GM19043 (cell line): ENCODE data around the gene PLA2G2C.

Experiments used
- ATAC-seq: cut with Tn5 transposase; IDR thresholded peaks from one replicate; pipeline ENCODE4 v1.9.1; 2021; ENCODE audit warnings: low read depth; ENCODE audit not compliant: unreplicated experiment

PLA2G2C gene

DNA sequence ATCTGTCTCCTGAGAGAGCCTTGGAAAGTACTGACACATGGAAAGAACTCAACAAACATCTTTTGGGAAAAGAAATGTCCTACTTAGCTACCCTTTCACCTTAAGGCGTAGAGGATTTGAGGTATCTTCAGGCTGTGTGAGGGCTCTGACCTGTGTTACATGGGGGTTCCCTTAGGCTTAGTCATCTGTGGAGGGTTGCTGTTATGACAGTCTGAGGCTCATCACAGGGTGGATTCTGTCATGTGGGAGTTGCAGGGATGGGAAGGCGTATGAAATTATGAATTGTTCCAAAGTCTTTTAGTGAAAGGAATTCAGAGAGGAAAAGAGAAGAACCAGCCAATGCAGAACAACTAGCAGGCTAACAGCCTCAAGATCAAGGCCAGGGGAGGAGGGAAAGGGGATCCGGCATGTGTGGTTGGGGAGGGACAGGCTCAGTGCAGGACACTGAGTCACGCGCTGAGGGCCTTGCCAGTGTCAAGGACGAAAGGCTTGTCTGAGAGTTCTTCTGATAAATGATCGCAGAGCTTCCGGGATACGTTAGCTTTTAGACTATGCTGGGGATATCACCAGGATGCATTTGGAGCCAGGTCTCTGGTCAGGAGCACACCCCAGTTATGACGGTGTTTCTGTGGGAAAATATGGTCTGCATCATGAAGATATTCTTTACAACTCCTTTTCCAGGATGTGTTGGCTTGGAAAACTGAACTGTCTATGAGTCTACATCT lies 24.6 kb upstream of the PLA2G2C start:
- no peak for ATAC-seq

DNA sequence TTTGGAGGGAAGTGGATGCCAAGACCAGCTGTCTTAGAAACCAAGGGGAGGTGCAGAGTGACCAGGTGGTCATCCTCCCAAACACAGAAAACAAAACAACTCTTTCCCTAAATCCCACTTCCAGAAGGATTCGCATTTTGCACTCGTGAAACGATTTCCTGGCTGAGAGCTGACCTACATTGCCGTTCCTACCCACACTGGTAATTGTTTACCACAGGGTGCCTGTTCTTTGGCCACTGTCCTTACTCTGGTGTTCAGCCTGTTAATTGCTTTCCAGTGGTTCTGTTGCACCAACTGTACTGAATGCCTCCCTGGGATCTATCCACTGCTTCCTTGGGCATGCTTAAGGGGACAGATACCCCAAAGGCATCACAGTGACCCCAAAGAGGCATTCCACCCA lies 23.2 kb upstream of the PLA2G2C start:
- ATAC-seq: no peak

DNA sequence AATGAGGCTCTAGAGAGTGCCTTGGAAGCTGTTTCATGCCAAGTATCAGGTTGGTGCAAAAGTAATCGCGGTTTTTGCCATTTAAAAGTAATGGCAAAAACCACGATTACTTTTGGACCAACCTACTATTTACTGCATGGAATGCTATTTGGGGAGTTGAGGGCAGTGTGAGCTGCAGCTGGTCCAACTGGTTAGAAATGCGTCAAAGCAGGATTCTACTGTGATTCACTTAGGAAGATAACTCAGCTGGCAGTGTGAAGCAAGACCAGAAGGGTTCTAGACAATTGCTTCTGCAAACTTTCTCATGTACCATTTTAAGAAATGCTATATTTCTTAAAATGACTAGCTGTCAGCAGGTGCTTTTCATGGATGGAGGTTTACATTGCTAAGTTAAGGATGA lies 21.2 kb upstream of the PLA2G2C start:
- no peak for ATAC-seq

DNA sequence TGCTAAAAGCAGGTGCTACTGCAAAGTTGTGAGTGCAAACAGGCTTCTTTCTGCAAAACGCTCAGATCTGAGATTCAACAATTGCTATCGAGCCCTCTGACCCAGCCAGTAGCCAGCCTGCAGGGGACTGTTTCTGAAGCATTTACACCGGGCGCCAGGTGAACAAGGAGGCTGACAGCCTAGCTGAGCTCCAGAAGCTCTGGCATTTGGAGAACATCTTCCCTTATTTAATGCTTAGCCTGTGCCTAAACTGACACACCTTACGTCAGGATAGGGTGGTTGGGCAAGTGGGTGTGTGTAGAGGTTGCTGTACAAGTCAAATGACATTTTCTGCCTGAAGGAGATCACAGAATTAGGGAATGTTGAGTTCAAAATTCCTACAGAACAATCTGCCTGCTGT lies 15.8 kb upstream of the PLA2G2C start:
- no peak for ATAC-seq

DNA sequence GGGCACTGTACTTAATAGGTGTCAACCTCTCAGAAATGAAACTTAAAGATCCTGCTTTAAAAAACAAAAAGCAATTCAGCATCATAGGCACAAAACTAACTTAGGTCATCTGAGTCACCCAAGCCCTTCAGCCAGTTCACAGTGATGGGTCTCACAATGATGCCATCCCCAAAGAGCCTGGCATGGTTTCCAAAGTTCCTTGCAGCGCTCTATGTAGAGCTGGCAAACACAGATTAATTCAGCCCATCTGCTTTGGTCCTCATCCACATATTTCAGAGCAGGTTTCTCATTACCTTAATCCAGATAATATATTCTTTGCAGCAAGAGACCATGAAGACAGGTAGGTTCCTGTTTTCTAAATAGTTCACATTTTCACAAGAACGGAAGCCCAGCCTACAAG lies 14.6 kb upstream of the PLA2G2C start:
- ATAC-seq: no peak

DNA sequence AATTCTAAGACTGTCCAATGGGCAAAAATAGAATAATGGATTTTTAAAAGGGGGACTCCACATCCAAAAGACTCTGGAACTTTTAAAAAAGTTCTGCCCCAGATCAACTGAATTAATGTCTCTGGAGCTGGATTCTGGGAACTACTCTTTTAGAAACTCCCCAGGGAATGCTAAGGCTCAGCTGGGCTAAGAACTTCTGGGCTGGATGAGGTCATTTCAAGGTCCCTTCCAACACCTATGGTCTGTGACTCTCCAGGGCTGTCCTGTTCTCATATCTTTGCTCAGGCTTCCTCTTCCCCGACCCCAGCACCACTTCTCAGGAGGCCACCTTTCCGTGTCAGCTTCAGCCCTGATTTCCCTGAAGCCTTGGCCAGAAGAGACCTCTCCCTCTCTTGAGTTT lies 13.5 kb upstream of the PLA2G2C start:
- ATAC-seq: no peak

DNA sequence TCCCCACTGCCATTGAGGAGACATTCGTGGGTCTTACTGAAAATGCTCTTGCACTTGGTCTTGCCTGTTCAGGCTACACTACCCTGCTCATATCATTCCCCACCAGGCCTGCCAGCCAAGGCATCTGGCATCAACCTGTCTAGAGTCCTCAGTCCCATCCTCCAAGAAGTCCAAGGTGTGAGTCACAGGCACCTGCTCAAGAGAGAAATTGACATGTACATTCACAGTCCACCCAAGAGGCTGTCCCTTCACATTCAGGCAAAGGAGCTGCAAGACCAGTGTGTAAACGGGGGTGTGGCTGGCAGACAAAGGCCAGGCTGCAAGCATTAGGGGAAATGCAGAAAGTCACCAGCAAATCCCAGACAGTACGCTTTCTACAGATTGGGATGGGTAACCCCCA lies 13.1 kb upstream of the PLA2G2C start:
- ATAC-seq: no peak

DNA sequence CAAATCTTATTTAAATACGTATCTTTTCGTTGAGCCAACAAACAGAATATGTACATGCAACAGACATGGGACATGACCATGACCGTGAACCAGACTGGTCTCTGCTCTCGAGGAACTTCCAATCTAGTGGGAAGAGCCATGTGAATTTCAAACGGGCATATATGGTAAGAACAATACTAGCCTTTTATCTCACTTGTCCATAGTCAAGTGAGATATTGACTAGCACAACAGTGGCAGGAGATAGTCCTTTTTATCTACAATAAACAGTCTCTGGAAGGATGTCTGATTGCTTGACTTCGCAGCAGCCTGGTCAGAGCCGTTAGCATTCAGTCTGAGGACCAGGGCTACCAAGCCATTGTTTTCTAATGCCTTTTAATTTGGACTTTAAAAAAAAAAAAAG lies 12.6 kb upstream of the PLA2G2C start:
- no peak for ATAC-seq

DNA sequence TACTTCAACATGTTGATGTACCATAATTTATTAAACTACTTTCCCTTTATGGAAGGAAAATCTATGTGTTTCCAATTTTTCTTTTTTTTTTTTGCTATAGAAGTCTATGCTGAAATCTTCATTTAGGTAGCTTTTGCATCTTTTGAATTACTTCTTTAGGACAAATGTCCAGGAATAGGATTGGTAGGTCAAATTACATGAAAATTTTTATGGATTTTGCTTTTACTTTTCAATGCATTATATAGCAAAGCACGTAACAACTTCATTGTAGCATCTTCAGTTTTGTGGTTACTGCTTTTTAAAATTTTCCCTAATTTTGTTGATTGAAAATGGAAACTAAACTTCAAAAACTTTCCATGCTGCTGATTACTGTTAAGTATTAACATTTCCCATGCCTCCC lies 12.0 kb upstream of the PLA2G2C start:
- ATAC-seq: no peak

DNA sequence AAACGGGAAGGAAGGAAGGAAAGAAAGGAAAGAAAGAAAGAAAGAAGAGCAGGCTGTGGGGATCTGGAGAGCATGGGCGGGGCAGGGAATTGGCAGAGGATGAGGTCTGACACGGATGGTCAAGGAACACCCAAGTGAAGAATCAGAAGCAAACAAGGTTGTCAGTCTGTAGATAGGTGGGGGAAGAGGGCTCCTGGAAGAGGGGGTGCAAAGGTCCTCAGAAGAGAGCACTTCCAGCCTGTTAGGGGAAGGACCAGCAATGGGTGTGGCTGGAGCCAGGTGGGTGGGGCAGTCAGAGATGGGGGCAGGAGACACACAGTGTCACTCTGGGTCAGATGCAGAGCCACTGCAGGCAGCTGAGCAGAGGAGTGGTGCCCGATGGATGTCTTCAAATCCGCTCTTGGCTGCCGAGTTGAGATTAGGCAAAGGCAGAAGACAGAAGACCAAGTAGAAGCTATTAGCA lies 11.0 kb upstream of the PLA2G2C start:
- no peak for ATAC-seq

DNA sequence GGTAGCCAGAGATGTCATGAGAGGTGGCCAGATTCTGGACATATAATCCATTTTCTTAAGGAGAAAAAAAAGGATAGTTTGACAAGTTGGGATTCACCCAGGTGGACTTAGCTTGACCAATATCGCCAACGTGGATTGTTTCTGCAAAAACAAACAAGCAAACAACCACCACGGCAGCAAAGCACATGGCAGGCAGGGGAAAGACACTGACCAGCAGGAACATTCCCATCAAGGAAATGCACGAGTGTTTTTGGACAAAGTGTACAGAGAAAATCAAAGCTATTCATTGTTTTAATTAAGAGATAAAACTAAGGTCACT lies 9.1 kb upstream of the PLA2G2C start:
- no peak for ATAC-seq

DNA sequence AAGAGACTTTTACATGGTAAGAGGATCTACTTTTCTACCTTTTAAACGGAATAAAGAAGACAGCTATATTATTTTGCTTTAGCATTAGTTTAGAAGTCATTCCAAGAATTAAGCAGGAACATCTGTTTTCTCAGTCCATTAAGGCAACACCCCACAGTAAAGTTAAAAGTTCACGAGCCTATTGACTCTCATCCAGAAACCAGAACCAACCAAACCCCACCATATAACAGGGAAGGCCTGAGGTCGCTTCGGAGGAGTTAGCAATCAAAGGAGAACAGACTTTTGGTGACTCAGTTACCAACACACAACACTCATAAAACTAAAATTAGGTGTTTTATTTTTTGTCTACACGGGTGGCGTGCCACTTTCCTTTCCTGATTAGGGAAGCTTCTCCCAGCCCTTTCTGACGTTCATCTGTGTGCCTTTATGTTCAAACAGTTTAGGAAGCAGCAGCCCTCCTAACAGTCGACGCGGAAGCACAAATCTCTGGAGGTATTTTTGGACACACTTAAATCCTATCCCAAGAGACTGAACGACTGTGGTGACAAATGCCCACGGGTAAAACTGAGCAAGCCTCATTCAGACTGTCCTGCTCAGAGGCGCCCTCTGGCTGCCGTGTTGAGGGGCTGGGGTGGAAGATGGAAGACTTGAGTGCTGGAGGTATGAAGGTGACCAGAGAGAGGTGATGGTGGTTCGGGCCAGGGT lies 8.6 kb upstream of the PLA2G2C start:
- no peak for ATAC-seq

DNA sequence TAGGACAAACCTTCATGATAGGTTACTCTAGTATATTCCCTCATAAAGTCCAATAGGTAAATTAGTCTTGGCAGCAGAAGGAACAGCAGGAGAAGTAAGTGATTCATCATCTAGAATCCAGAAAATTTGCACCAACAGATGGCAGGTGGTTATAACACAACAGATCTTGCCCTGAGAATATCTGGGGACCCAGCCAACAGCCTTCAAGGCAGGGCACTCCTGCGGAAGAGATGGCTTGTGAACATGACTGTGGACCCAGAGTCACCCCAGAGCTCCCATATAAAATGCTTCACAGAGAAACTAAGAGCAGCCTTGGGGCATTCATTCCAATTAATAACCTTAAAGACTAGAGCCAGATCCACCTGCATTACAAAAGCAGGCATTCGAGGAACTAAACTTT lies 7.9 kb upstream of the PLA2G2C start:
- no peak for ATAC-seq

DNA sequence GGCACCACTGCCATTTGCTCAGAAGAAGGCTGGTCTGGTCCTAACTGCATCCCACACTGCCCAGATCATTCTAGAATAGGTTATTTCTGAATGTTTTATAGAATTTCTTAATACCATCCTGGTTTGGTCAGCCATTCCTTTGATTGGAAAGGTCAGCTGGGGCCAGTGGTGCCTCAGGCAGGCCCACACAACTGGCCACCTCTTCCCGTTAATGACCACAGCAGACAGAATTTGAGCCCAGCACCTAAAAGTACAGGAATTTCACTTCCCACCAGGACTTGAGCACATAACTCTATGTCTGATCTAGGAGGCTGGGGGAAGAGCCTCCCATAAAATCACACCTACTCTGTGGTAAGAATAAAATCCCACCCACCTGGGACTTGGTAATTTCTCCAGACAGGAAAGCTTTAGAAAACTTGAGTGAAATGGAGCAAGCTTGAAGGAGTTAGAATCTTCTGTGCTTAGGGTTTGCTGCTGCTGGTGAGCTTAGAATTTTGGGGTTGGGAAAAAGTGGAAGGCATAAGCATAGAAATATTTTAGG lies 6.6 kb upstream of the PLA2G2C start:
- ATAC-seq: no peak

DNA sequence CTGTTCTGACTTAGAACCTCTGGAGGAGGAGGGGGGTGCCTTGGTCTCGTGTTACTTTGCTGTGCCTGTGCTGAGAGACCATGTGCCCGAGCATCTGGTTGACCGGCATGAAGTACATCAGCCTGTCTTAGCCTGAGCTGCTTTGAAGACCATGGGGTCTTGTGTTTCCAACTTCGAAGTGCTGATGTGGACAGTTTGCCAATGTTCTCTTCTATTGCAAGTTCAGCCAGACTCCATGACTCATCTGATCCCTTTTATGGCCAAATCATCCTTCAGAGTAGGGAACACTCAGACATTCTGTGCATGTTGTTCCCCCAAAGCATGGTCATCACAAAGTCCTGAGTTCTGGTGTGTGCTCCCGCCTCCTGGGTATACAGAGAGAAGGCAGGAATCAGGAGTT lies 6.0 kb upstream of the PLA2G2C start:
- ATAC-seq: no peak

DNA sequence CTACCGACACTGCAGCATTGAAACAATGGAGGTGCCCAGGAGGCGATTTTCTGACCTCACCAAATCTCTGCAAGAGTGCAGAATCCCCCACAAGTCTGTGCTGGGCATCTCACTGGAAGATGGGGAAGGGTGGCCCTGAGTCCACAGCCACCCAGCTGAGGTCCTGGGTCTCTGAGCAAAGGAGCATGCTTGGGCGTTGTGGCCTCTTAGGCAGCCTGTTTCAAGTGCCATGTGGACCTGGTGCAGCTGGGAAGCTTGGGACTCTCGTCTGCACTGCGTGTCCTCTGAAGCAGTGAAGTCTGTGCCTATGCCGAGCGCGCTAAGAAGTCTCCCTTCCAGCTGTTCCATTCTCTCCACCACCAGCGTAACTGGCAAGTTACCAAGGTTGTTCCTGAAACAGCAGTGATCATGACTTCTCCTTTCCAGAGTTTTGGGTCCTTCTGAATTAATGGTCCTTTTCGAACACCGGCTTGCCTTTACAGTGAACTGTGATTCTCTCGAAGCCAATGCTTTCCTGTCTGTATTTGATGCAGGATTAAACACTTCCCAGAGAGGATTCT lies 5.0 kb upstream of the PLA2G2C start:
- no peak for ATAC-seq

DNA sequence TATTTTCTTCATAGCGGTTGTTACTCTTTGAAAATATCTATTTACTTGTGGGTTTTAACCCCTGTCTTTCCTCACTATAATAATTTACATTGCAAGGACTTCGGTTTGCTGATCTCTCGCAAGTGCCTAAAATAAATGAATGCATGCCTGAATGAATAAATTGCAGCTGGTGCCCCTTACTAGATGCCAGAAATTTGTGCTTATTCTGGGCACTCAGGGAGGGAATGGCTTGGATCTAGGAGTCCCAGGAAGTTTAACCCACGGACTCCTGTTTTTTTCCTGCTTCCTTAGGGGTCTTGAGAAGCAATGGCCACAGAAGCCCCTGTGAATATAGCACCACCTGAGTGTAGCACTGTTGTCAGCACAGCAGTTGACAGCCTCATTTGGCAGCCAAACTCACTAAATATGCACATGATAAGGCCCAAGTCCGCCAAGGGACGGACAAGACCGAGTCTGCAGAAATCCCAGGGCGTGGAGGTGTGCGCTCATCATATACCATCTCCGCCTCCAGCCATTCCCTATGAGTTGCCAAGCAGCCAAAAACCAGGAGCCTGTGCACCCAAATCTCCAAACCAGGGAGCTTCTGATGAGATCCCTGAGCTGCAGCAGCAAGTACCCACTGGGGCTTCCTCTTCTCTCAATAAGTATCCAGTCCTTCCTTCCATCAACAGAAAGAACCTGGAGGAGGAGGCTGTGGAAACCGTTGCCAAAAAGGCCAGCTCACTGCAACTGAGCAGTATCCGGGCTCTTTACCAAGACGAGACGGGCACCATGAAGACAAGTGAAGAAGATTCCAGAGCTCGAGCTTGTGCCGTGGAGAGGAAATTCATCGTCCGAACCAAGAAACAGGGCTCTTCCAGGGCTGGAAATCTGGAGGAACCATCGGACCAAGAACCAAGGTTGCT lies 4.2 kb upstream of the PLA2G2C start:
- no peak for ATAC-seq

DNA sequence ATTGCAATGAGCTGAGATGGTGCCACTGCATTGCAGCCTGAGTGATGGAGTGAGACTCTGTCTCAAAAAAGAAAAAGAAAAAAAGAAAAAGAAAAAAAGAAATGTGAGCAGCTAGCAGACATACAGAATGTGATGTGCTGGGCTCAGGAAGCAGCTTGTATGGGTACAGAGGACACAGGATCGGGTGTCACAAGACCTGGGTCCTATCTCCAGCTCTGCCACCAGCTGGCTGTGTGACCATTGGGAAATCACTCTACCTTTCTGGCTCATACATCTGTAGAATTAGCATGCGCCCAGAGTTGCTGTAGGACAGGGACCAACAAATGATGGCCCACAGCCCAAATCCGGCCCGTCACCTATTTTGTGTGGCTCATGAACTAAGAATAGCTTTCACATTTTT lies 3.3 kb upstream of the PLA2G2C start:
- ATAC-seq: no peak

DNA sequence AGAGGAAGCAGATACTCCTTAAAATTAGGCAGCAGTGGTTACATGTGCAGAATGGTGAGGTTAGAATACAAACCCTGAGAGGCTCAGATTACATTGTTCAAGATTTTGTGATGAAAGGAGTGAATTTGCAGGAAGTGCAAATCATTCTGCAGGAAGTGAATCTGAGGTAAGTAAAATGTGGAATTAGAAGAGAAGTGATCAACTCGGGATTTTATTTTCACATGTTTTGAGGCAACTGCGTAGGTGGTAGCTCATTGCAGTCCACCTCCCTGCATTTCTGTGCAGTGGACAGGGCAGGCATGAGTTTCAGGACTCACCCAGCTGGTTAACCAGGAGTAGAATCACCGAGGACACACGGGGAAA lies 2.1 kb upstream of the PLA2G2C start:
- no peak for ATAC-seq

DNA sequence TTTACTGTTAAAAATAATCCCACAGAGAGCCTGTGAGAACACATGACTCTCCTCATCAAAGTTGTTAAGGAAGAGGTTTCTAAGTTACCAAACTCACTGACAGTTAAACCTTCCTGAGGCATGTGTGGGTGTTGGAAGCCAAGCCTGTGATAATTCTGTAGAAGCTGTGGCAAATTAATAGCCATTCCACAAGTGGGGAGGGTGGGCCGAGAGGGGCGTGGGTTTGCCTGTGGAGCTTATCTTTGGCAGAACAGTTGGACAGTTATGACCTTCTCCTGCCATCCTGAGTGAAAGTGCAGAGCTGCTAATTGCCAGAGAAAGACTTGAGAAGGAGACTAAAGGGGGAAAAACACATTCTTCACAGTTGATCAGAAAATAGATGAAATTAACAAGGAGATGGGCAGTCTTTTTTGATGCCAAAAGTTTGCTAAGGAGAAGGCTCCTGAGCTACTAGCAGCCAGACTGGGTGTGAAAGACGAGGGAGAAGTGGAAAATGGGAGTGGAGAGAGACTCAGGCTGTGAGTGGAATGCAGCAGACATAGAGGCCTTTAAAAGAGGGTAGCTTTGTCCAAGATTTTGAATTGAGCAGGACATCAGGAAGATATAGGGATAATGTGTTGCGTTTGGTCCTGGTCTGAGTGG lies 1.6 kb upstream of the PLA2G2C start:
- ATAC-seq: no peak
